Liver (tissue), 9 donors: Measurements from ENCODE around the gene UMAD1. TPM values are rescaled to one million over a fixed set of nuclear protein-coding genes. Genes with fewer than 3 reads are reported as not detected.
"Not testable (repeated sequence)": the region's sequence is repeated elsewhere in the genome, so short reads cannot be mapped to it uniquely, and the experiment has no call there.

Experiments used
- DNase-seq: peaks from one replicate; pipeline ENCODE4 v3.0.0-alpha.2; 2017; ENCODE audit warnings: low spot score
- H3K27ac ChIP-seq, 2 donors: one replicate each; pipeline ENCODE4 v1.7.0; 2013; ENCODE audit warnings: inconsistent platforms in 2 of 2, low read length in 2 of 2, control low read depth in 1 of 2, low read depth in 1 of 2, mild to moderate bottlenecking in 1 of 2
- H3K27me3 ChIP-seq, 4 donors: one replicate each; pipeline versions ENCODE4 v1.6.1 to v1.7.0; 2013; ENCODE audit warnings: low read length in 3 of 4, inconsistent platforms in 1 of 4, mild to moderate bottlenecking in 1 of 4, moderate library complexity in 1 of 4; ENCODE audit not compliant: control insufficient read depth in 4 of 4, insufficient read depth in 4 of 4
- H3K36me3 ChIP-seq, 4 donors: one replicate each; pipeline versions ENCODE4 v1.6.1 to v1.7.0; 2013; ENCODE audit warnings: low read length in 3 of 4, mild to moderate bottlenecking in 3 of 4, low read depth in 1 of 4, moderate library complexity in 1 of 4; ENCODE audit not compliant: control insufficient read depth in 4 of 4, insufficient read depth in 3 of 4
- H3K4me1 ChIP-seq, 4 donors: one replicate each; pipeline versions ENCODE4 v1.6.1 to v1.7.0; 2013; ENCODE audit warnings: low read length in 3 of 4, mild to moderate bottlenecking in 3 of 4, moderate library complexity in 1 of 4; ENCODE audit not compliant: control insufficient read depth in 4 of 4, insufficient read depth in 4 of 4
- H3K4me3 ChIP-seq, 3 donors: one replicate each; pipeline versions ENCODE4 v1.6.1 to v1.7.0; 2013; ENCODE audit warnings: low read length in 3 of 3, control low read depth in 1 of 3, low read depth in 1 of 3, mild to moderate bottlenecking in 1 of 3
- H3K9ac ChIP-seq, 2 donors: one replicate each; pipeline ENCODE4 v1.7.0; 2013; ENCODE audit warnings: low read length in 2 of 2, mild to moderate bottlenecking in 2 of 2, moderate library complexity in 2 of 2, control low read depth in 1 of 2, low read depth in 1 of 2
- H3K9me3 ChIP-seq, 4 donors: one replicate each; pipeline versions ENCODE4 v1.6.1 to v1.7.0; 2013; ENCODE audit warnings: low read length in 3 of 4; ENCODE audit not compliant: control insufficient read depth in 4 of 4
- FOXA1 ChIP-seq: IDR thresholded peaks from 2 replicates; pipeline ENCODE4 v1.6.1; 2016; ENCODE audit warnings: antibody characterized with exemption
- GABPA ChIP-seq, 2 donors: IDR thresholded peaks in 1 of 2; conservative IDR thresholded peaks in 1 of 2; 2 replicates each; pipeline ENCODE4 v1.6.1; 2016; ENCODE audit warnings: antibody characterized with exemption in 2 of 2, mild to moderate bottlenecking in 1 of 2, moderate library complexity in 1 of 2
- HNF4G ChIP-seq: IDR thresholded peaks from 2 replicates; pipeline ENCODE4 v1.6.1; 2016; ENCODE audit warnings: antibody characterized with exemption
- JUND ChIP-seq, 2 donors: IDR thresholded peaks; 2 replicates each; pipeline ENCODE4 v1.6.1; 2016; ENCODE audit warnings: antibody characterized with exemption in 2 of 2
- NR2F2 ChIP-seq: IDR thresholded peaks from 2 replicates; pipeline ENCODE4 v1.6.1; 2016; ENCODE audit warnings: antibody characterized with exemption
- RAD21 ChIP-seq, 2 donors: IDR thresholded peaks; 2 replicates each; pipeline ENCODE4 v1.6.1; 2016; ENCODE audit warnings: antibody characterized with exemption in 2 of 2, mild to moderate bottlenecking in 2 of 2
- WGBS: extraction: QIAGEN DNeasy Blood & Tissue Kit; methylation state at CpG from one replicate; pipeline ENCODE4 v1.1.7; 2013; 5-methylcytosine and 5-hydroxymethylcytosine counted together
- polyA plus RNA-seq, 2 donors: library from polyadenylated mRNA; stranded (reverse) in 1 of 2; unstranded in 1 of 2; fragments of 200-250 nt in 1 of 2; fragments of >200 nt in 1 of 2; fragmentation: Nextera tagmentation in 1 of 2; extraction: Ambion mirVana in 1 of 2; gene quantifications; one replicate each; pipeline versions ENCODE4 v1.2.1 to v1.2.3, GENCODE V29; 2013 to 2015
- total RNA-seq, 2 donors: library from RNA; depleted of rRNA; stranded (reverse); fragments of >200 nt; gene quantifications; one replicate each; pipeline ENCODE4 v1.2.3, GENCODE V29; 2014
- TF ChIP-seq, protein P1 (sequence below): fragments of 150-350 bp; IDR thresholded peaks from 2 replicates; pipeline ENCODE4 v1.5.1; 2017; ENCODE audit warnings: improper control_type of control experiment, low read depth, low read length; ENCODE audit not compliant: missing input control
- TF ChIP-seq, protein P2 (sequence below): IDR thresholded peaks from 2 replicates; pipeline ENCODE4 v1.6.1; 2016; ENCODE audit warnings: antibody characterized with exemption
- donor health status: healthy.
- donor health status: healthy.
- donor health status: healthy.
- donor health status: healthy.
- donor health status: healthy.

The UMAD1 gene
- total and polyA plus RNA-seq, 4 donors, result 5.9 to 12.2 (median 7.9) TPM

DNA sequence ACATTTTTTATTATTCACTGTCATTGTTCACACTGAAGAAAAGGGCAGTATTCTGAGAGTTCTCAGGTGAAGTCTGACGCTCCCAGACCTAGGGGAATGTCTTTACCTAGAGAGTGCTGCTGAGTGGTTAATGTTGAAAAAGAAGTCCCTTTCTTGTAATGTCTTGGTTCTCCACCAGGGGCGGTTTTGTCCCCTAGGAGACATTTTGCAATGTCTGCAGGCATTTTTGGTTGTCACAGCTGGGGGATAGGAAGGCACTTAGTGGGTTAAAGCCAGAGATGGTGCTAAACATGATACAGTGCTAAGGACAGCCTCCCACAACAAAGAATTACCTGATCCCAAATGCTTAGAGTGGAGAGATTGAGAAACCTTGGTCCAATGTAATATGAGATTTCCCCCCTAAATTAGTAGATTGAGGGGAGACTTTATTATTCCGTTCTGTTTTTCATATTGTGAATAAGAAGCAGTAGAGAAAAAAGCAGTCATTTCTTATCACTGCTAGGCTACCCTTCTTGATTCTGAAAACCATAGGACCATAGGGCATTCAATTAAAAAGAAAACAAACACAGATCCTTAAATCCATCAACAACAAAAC is 13.1 kb downstream of the UMAD1 start:
- peaks cover 0 to 3% (median 0%) of the 10 kb centered on the region in 4 donors for H3K4me1 ChIP-seq
- no peak overlapping the region for H3K4me3 ChIP-seq
- H3K9ac ChIP-seq, result no peak overlapping the region
- no peaks in the 10 kb centered on the region for H3K27me3 ChIP-seq
- TF ChIP-seq, protein P1, sequence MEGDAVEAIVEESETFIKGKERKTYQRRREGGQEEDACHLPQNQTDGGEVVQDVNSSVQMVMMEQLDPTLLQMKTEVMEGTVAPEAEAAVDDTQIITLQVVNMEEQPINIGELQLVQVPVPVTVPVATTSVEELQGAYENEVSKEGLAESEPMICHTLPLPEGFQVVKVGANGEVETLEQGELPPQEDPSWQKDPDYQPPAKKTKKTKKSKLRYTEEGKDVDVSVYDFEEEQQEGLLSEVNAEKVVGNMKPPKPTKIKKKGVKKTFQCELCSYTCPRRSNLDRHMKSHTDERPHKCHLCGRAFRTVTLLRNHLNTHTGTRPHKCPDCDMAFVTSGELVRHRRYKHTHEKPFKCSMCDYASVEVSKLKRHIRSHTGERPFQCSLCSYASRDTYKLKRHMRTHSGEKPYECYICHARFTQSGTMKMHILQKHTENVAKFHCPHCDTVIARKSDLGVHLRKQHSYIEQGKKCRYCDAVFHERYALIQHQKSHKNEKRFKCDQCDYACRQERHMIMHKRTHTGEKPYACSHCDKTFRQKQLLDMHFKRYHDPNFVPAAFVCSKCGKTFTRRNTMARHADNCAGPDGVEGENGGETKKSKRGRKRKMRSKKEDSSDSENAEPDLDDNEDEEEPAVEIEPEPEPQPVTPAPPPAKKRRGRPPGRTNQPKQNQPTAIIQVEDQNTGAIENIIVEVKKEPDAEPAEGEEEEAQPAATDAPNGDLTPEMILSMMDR, result peak; percentile 24
- TF ChIP-seq NR2F2, result no peak
- H3K9me3 ChIP-seq, result no peaks in the 10 kb centered on the region
- no peak for DNase-seq
- no peak overlapping the region for H3K27ac ChIP-seq
- WGBS, result 78% methylated on average over 3 of the region's 3 CpGs
- H3K36me3 ChIP-seq, result no peaks in the 10 kb centered on the region

DNA sequence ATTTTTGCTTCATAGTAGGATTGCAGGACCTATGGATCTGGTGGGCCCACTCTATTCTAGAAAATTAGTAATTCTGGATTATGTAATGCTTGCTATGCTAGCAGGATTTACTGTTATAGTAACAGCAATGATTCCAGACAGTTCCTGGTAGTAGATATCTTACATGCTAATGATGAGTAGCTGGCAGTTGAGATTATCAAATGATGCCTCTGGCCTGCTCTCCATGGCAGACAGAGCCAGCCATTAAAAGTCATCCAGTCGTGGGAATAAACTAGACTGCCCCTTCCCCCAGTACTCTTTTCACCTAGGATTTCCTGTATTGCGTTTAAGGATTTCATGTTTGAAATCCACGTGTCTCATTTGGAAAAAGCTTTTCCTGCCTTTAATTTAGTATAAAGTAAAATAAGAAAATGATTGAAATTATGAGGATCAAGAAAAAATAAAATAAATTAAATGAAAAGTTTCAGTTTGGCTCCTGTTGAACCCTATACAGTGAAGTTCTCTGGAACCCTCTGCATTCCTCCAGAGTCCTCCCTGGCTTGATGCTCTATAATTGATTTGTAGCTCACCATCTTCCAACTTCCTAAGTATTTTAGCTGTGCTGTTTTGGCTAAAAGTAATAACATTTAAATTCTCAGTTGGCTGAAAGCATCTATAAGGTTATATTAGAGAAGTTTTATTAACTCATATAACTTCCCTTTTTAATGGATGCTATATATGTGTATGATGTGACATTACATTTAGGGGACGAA is 14.6 kb downstream of the UMAD1 start:
- Histone ChIP-seq H3K9ac (no peak overlapping the region), H3K27me3 (no peaks in the 10 kb centered on the region), H3K9me3 (no peaks in the 10 kb centered on the region), H3K27ac (no peak overlapping the region), H3K4me1 (peaks cover 0 to 3% (median 0%) of the 10 kb centered on the region in 4 donors), H3K4me3 (no peak overlapping the region), H3K36me3 (no peaks in the 10 kb centered on the region)
- TF ChIP-seq JUND (IDR thresholded peaks at IDR 0.05), result no peak
- no peak for TF ChIP-seq NR2F2
- TF ChIP-seq RAD21 (IDR thresholded peaks at IDR 0.05), result no peak
- TF ChIP-seq, protein P2, sequence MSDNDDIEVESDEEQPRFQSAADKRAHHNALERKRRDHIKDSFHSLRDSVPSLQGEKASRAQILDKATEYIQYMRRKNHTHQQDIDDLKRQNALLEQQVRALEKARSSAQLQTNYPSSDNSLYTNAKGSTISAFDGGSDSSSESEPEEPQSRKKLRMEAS, result no peak
- no peak for TF ChIP-seq GABPA (IDR thresholded peaks at IDR 0.05 in 1 of 2, conservative IDR thresholded peaks at IDR 0.05 in 1 of 2)
- TF ChIP-seq FOXA1, result no peak
- no peak for DNase-seq
- 77% methylated on average over 4 of the region's 4 CpGs for WGBS

DNA sequence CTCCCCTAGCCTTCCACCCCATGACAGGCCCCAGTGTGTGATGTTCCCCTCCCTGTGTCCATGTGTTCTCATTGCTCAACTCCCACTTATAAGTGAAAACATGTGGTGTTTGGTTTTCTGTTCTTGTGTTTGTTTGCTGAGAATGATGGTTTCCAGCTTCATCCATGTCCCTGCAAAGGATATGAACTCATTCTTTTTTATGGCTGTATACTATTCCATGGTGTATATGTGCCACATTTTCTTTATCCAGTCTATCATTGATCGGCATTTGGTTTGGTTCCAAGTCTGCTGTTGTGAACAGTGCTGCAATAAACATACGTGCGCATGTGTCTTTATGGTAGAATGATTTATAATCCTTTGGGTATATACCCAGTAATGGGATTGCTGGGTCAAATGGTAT is 15.9 kb downstream of the UMAD1 start:
- not testable (repeated sequence) for H3K9me3 ChIP-seq, H3K27ac ChIP-seq, H3K27me3 ChIP-seq, H3K4me1 ChIP-seq, DNase-seq, H3K4me3 ChIP-seq, H3K36me3 ChIP-seq, H3K9ac ChIP-seq
- WGBS, result 95% methylated on average over 3 of the region's 3 CpGs

DNA sequence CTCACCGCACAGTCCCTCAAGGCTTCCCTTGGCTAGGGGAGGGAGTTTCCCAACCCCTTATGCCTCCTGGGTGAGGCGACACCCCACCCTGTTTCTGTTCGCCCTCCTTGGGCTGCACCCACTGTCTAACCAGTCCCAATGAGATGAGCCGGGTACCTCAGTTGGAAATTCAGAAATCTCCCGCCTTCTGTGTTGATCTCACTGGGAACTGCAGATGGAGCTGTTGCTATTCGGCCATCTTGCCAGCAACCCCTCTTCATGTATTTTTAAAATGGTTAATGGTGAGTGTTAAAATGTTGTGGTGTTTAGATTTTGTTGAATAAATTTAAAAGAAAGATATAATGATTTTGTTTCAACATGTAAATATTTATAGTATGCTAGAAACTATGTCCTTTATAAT is 22.0 kb downstream of the UMAD1 start:
- Histone ChIP-seq H3K36me3 (peaks cover 0 to 1% (median 0%) of the 10 kb centered on the region in 4 donors), H3K9me3 (no peaks in the 10 kb centered on the region), H3K4me1 (no peaks in the 10 kb centered on the region), H3K27me3 (no peaks in the 10 kb centered on the region), H3K27ac (no peak overlapping the region), H3K9ac (no peak overlapping the region), H3K4me3 (no peak overlapping the region)
- DNase-seq, result no peak
- 95% methylated on average over 6 of the region's 6 CpGs for WGBS
- TF ChIP-seq RAD21 (IDR thresholded peaks at IDR 0.05) (peak in 1 of 2 donors; percentile 27), HNF4G (no peak)
